ENCODE data around the gene SHD. TPM values are rescaled to one million over a fixed set of nuclear protein-coding genes. Genes with fewer than 3 reads are reported as not detected.
"Not testable (repeated sequence)": the region's sequence is repeated elsewhere in the genome, so short reads cannot be mapped to it uniquely, and the experiment has no call there.

SHD gene
- total RNA-seq, 1 experiment from 2014 or later = 0.46 TPM

DNA sequence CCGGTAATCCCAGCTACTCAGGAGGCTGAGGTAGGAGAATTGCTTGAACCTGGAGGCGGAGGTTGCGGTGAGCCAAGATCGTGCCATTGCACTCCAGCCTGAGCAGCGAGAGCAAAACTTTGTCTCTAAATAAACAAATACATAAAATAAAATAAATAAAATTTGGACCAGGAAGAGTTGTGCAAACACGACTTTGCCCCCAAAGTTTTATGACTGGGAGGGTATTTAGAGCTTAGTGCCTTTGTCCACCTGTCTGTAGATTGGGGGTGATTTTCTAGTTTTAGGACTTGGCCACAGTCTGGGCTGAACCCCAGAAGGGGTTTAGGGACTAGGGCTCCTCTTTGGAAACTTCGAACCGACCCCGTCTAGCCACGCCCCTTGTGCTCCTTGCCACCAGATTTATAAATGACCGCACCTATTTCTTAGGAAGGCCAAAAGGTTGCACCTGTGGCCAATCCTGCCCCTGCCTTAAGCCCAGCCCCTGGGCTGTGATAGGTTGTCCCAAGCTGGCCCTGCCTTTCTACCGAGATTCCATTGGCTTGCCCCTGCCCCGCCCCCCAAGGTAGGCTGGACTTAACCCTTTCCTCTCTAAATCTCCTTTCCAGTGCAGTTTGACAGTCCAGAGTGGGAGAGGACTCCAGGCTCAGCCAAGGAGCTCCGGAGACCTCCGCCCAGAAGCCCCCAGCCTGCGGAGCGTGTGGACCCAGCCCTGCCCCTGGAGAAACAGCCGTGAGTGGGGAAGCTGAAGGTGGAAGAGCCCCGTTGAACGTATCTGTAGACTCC is 5.3 kb downstream of the SHD start:
- Histone ChIP-seq H3K9me3 (ENCODE audit: control insufficient read depth, insufficient read depth, low read depth, low read length) (no peaks in the 10 kb centered on the region), H3K27me3 (ENCODE audit: control insufficient read depth, insufficient read depth, low read length) (no peaks in the 10 kb centered on the region; the same call in 1 of the 2 replicates), H3K4me1 (ENCODE audit: control insufficient read depth, insufficient read depth, low read length) (peaks cover 4% of the 10 kb centered on the region; the same call in 1 of the 2 replicates), H3K27ac (ENCODE audit: low read length) (no peak overlapping the region), H3K36me3 (ENCODE audit: control insufficient read depth, insufficient read depth, low read length) (no peaks in the 10 kb centered on the region), H3K4me3 (ENCODE audit: low read depth in 2 of 2, low read length in 2 of 2) (no peak overlapping the region)
- CTCF ChIA-PET = interaction anchor here (0.5 kb wide), 1 partner anchor 17 kb away, joined by 5 read pairs; no protein-coding TSS in a partner anchor
- no TSS peak for BruUV-seq (replicated peaks)
- ATAC-seq (peak; percentile 71), DNase-seq (ENCODE audit: low read depth, low spot score) (no peak)
- in situ Hi-C loops (cut with HindIII; ENCODE audit: low pct_unique_long_range_greater_than_20kb, low sequenced_read_pairs) = no loop called here
- TF ChIP-seq, protein P1, sequence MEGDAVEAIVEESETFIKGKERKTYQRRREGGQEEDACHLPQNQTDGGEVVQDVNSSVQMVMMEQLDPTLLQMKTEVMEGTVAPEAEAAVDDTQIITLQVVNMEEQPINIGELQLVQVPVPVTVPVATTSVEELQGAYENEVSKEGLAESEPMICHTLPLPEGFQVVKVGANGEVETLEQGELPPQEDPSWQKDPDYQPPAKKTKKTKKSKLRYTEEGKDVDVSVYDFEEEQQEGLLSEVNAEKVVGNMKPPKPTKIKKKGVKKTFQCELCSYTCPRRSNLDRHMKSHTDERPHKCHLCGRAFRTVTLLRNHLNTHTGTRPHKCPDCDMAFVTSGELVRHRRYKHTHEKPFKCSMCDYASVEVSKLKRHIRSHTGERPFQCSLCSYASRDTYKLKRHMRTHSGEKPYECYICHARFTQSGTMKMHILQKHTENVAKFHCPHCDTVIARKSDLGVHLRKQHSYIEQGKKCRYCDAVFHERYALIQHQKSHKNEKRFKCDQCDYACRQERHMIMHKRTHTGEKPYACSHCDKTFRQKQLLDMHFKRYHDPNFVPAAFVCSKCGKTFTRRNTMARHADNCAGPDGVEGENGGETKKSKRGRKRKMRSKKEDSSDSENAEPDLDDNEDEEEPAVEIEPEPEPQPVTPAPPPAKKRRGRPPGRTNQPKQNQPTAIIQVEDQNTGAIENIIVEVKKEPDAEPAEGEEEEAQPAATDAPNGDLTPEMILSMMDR (IDR thresholded peaks at IDR 0.05) = no peak
- TF ChIP-seq TCF7L2 (IDR thresholded peaks at IDR 0.05; ENCODE audit: low read depth, low read length) (no peak), SIN3A (IDR thresholded peaks at IDR 0.05; ENCODE audit: borderline replicate concordance, insufficient read depth, low read depth, low read length) (no peak), POLR2AphosphoS5 (IDR thresholded peaks at IDR 0.05; ENCODE audit: low read depth, low read length) (no peak)
- TF ChIP-seq, protein P2, sequence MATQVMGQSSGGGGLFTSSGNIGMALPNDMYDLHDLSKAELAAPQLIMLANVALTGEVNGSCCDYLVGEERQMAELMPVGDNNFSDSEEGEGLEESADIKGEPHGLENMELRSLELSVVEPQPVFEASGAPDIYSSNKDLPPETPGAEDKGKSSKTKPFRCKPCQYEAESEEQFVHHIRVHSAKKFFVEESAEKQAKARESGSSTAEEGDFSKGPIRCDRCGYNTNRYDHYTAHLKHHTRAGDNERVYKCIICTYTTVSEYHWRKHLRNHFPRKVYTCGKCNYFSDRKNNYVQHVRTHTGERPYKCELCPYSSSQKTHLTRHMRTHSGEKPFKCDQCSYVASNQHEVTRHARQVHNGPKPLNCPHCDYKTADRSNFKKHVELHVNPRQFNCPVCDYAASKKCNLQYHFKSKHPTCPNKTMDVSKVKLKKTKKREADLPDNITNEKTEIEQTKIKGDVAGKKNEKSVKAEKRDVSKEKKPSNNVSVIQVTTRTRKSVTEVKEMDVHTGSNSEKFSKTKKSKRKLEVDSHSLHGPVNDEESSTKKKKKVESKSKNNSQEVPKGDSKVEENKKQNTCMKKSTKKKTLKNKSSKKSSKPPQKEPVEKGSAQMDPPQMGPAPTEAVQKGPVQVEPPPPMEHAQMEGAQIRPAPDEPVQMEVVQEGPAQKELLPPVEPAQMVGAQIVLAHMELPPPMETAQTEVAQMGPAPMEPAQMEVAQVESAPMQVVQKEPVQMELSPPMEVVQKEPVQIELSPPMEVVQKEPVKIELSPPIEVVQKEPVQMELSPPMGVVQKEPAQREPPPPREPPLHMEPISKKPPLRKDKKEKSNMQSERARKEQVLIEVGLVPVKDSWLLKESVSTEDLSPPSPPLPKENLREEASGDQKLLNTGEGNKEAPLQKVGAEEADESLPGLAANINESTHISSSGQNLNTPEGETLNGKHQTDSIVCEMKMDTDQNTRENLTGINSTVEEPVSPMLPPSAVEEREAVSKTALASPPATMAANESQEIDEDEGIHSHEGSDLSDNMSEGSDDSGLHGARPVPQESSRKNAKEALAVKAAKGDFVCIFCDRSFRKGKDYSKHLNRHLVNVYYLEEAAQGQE (IDR thresholded peaks at IDR 0.05; ENCODE audit: insufficient read depth in 1 of 2, low read depth in 2 of 2, low read length in 1 of 2) = no peak
- POLR2A ChIA-PET = no interaction called here
- intact Hi-C loops (cut with micrococcal nuclease; ENCODE audit: unreplicated experiment) = no loop called here

DNA sequence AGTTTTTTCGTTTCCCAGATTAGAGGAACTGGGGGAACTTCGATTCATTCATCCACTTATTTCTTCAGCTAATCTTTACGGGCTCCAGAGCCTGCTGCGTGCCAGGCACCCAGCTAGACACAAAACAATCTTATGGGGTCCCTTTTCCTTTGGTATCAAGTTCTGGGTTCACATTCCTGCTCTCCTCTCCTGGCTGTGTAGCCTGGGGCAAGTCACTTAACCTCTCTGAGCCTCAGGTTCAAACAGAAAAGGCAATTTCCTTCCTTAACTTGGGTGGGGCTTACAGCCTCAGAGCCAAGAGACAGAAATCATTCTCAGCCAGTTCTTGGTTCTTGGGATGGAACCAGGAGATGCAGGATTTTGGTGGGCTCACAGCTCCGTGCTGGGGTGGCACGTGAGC is 5.9 kb downstream of the SHD start:
- ChIA-PET POLR2A (no interaction called here), CTCF (interaction anchor here (0.5 kb wide), 1 partner anchor 17 kb away, joined by 5 read pairs; no protein-coding TSS in a partner anchor)
- Histone ChIP-seq H3K4me3 (ENCODE audit: low read depth in 2 of 2, low read length in 2 of 2) (no peak overlapping the region), H3K27ac (ENCODE audit: low read length) (no peak overlapping the region), H3K36me3 (ENCODE audit: control insufficient read depth, insufficient read depth, low read length) (no peaks in the 10 kb centered on the region), H3K4me1 (ENCODE audit: control insufficient read depth, insufficient read depth, low read length) (peaks cover 4% of the 10 kb centered on the region; the same call in 1 of the 2 replicates), H3K9me3 (ENCODE audit: control insufficient read depth, insufficient read depth, low read depth, low read length) (no peaks in the 10 kb centered on the region), H3K27me3 (ENCODE audit: control insufficient read depth, insufficient read depth, low read length) (no peaks in the 10 kb centered on the region; the same call in 1 of the 2 replicates)
- TF ChIP-seq POLR2AphosphoS5 (IDR thresholded peaks at IDR 0.05; ENCODE audit: low read depth, low read length) (no peak), SIN3A (IDR thresholded peaks at IDR 0.05; ENCODE audit: borderline replicate concordance, insufficient read depth, low read depth, low read length) (no peak), TCF7L2 (IDR thresholded peaks at IDR 0.05; ENCODE audit: low read depth, low read length) (no peak)
- TF ChIP-seq, protein P1 (IDR thresholded peaks at IDR 0.05) = no peak
- TF ChIP-seq, protein P2 (IDR thresholded peaks at IDR 0.05; ENCODE audit: insufficient read depth in 1 of 2, low read depth in 2 of 2, low read length in 1 of 2) = no peak
- in situ Hi-C loops (cut with HindIII; ENCODE audit: low pct_unique_long_range_greater_than_20kb, low sequenced_read_pairs) (no loop called here), intact Hi-C loops (cut with micrococcal nuclease; ENCODE audit: unreplicated experiment) (no loop called here)
- ATAC-seq = no peak
- no TSS peak for BruUV-seq (replicated peaks)
- no peak for DNase-seq (ENCODE audit: low read depth, low spot score)

DNA sequence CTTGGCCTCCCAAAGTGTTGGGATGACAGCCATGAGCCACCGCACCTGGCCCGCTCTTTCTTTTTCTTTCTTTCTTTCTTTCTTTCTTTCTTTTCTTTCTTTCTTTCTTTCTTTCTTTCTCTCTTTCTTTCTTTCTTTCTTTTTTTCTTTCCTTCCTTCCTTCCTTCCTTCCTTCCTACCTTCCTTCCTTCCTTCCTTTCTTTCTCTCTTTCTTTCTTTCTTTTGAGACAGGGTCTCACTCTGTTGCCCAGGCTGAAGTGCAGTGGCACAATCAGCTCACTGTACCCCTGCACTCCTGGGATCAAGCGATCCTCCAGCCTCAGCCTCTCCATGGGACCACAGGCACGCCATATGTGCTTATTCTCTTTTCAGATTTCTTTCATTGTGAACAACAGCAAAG is 7.1 kb downstream of the SHD start:
- H3K27ac ChIP-seq (ENCODE audit: low read length); H3K4me1 ChIP-seq (ENCODE audit: control insufficient read depth, insufficient read depth, low read length); H3K27me3 ChIP-seq (ENCODE audit: control insufficient read depth, insufficient read depth, low read length); BruUV-seq (replicated peaks); intact Hi-C loops (cut with micrococcal nuclease; ENCODE audit: unreplicated experiment); H3K36me3 ChIP-seq (ENCODE audit: control insufficient read depth, insufficient read depth, low read length); POLR2A ChIA-PET; DNase-seq (ENCODE audit: low read depth, low spot score); H3K9me3 ChIP-seq (ENCODE audit: control insufficient read depth, insufficient read depth, low read depth, low read length); ATAC-seq; H3K4me3 ChIP-seq (ENCODE audit: low read depth in 2 of 2, low read length in 2 of 2); in situ Hi-C loops (cut with HindIII; ENCODE audit: low pct_unique_long_range_greater_than_20kb, low sequenced_read_pairs): not testable (repeated sequence)
- CTCF ChIA-PET = interaction anchor here (0.6 to 0.7 kb wide), 2 partner anchors 10 to 973 kb away, joined by 4 to 13 read pairs; no protein-coding TSS in a partner anchor
